ENCODE measurements around the gene RAD51B. TPM values are rescaled to one million over a fixed set of nuclear protein-coding genes. Genes with fewer than 3 reads are reported as not detected.

The RAD51B gene
- total RNA-seq, 6 donors from 2014 or later = 10.6 to 63.9 (median 18.4) TPM

DNA sequence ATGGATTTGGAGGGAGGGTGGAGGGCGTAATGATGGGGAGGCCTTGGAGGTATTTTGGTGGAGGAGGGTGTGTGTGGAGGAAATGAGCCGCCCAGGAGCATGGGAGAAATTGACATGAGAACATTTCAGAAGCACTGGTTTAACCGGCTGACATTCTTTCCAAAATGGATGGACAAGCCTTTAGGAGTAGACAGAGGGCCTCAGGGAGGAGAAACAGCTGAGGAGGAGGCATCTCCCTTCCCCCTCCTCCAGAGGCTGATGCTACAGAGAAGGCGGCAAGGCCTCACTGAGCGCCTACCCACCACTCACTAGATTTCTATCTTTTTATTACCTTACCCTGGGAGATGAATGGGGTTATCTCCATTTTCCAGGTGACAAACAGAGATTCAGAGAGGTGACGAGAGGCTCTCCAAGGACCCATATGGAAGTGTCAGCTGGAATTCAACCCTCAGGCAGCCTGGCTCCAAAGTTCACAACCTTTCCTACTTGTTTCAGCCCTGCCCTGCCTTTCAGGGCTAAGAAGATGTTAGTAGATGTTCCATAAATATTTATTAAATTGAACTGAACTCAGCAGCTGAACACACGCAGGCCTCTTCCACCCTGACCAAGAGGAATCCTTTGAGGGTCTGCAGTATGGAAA, 683.7 kb downstream of the RAD51B start:
- no peaks in the 10 kb centered on the region for H3K9me3 ChIP-seq
- H3K4me3 ChIP-seq = no peak overlapping the region
- 83 to 92% methylated on average over 7 of the region's 7 CpGs for WGBS, 2 donors
- peaks cover 20 to 38% (median 30%) of the 10 kb centered on the region in 4 donors for H3K4me1 ChIP-seq
- no peaks in the 10 kb centered on the region for H3K36me3 ChIP-seq
- TF ChIP-seq EP300 (IDR thresholded peaks at IDR 0.05) (no peak), POLR2A (IDR thresholded peaks at IDR 0.05) (no peak)
- TF ChIP-seq, protein P1, sequence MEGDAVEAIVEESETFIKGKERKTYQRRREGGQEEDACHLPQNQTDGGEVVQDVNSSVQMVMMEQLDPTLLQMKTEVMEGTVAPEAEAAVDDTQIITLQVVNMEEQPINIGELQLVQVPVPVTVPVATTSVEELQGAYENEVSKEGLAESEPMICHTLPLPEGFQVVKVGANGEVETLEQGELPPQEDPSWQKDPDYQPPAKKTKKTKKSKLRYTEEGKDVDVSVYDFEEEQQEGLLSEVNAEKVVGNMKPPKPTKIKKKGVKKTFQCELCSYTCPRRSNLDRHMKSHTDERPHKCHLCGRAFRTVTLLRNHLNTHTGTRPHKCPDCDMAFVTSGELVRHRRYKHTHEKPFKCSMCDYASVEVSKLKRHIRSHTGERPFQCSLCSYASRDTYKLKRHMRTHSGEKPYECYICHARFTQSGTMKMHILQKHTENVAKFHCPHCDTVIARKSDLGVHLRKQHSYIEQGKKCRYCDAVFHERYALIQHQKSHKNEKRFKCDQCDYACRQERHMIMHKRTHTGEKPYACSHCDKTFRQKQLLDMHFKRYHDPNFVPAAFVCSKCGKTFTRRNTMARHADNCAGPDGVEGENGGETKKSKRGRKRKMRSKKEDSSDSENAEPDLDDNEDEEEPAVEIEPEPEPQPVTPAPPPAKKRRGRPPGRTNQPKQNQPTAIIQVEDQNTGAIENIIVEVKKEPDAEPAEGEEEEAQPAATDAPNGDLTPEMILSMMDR (IDR thresholded peaks at IDR 0.05) = no peak
- ATAC-seq (ENCODE audit: low FRiP score in 2 of 2) (no peak), DNase-seq (no peak)
- H3K27ac ChIP-seq = no peak overlapping the region
- no peaks in the 10 kb centered on the region for H3K27me3 ChIP-seq

DNA sequence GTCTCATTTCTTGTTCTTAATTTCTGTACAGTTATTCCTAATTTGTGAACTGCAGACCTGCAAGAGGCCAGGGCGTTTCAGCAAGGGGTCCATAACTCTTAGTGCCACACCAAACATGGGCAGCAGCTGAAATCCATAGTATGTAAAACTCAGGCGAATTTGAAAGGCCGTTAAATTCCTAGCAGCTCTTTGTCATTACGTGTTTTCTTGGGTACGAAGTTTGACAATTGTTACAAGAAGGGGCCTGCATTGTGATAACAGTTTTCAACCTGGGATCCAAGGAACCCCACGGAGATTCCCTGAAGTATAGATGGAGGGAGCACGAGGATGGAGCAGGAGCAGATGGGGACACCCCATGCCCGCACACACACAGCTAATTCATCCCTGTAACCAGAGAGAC, 685.3 kb downstream of the RAD51B start:
- no peaks in the 10 kb centered on the region for H3K9me3 ChIP-seq
- TF ChIP-seq EP300 (IDR thresholded peaks at IDR 0.05) (no peak), POLR2AphosphoS5 (IDR thresholded peaks at IDR 0.05) (no peak), POLR2A (IDR thresholded peaks at IDR 0.05) (no peak)
- TF ChIP-seq, protein P1 (IDR thresholded peaks at IDR 0.05) = no peak
- WGBS, 2 donors = 88 to 98% methylated on average over 8 of the region's 8 CpGs
- H3K27me3 ChIP-seq = no peaks in the 10 kb centered on the region
- no peak overlapping the region for H3K4me3 ChIP-seq
- ATAC-seq (ENCODE audit: low FRiP score in 2 of 2) = no peak
- H3K36me3 ChIP-seq = no peaks in the 10 kb centered on the region
- DNase-seq = no peak
- H3K27ac ChIP-seq = no peak overlapping the region
- peaks cover 20 to 49% (median 37%) of the 10 kb centered on the region in 4 donors for H3K4me1 ChIP-seq

GRCh38 chr14:68506021-68506644, 686.6 kb downstream of the RAD51B start:
- no peaks in the 10 kb centered on the region for H3K9me3 ChIP-seq
- H3K36me3 ChIP-seq = no peaks in the 10 kb centered on the region
- H3K27me3 ChIP-seq = no peaks in the 10 kb centered on the region
- no peak overlapping the region for H3K4me3 ChIP-seq
- WGBS, 2 donors = 38 to 51% methylated on average over 16 to 17 of the region's 17 CpGs
- peak in 1 of 2 donors; percentile 87 for DNase-seq
- peak in 1 of 2 donors; percentile 39 for ATAC-seq (ENCODE audit: low FRiP score in 2 of 2)
- TF ChIP-seq EP300 (IDR thresholded peaks at IDR 0.05) = no peak
- TF ChIP-seq POLR2A (IDR thresholded peaks at IDR 0.05) = no peak
- TF ChIP-seq, protein P1 (IDR thresholded peaks at IDR 0.05) = no peak
- TF ChIP-seq POLR2AphosphoS5 (IDR thresholded peaks at IDR 0.05) = no peak
- H3K27ac ChIP-seq = peak overlapping the region; percentile 19 to 77 (median 58)
- H3K4me1 ChIP-seq = peaks cover 22 to 56% (median 36%) of the 10 kb centered on the region in 4 donors

- peaks cover 22 to 49% (median 37%) of the 10 kb centered on the region in 4 donors for H3K4me1 ChIP-seq
- ATAC-seq (ENCODE audit: low FRiP score in 2 of 2) (peak; percentile 24 to 84), DNase-seq (peak in 1 of 2 donors; percentile 65)
- peak overlapping the region; percentile 44 to 77 (median 60) for H3K27ac ChIP-seq
- H3K4me3 ChIP-seq = no peak overlapping the region
- 57 to 58% methylated on average over 11 of the region's 11 CpGs for WGBS, 2 donors
- no peaks in the 10 kb centered on the region for H3K9me3 ChIP-seq
- no peaks in the 10 kb centered on the region for H3K27me3 ChIP-seq
- no peaks in the 10 kb centered on the region for H3K36me3 ChIP-seq
- TF ChIP-seq POLR2A (IDR thresholded peaks at IDR 0.05) = no peak
- peak in 1 of 2 donors; percentile 48 for TF ChIP-seq POLR2AphosphoS5 (IDR thresholded peaks at IDR 0.05)
- peak in 2 of 4 donors; percentile 36 to 75 for TF ChIP-seq EP300 (IDR thresholded peaks at IDR 0.05)
Measured at GRCh38 chr14:68506645-68507419, 687.3 kb downstream of the RAD51B start.

GRCh38 chr14:68507544-68508081, 688.0 kb downstream of the RAD51B start:
- no peak for TF ChIP-seq POLR2AphosphoS5 (IDR thresholded peaks at IDR 0.05)
- TF ChIP-seq POLR2A (IDR thresholded peaks at IDR 0.05) = no peak
- no peak for TF ChIP-seq EP300 (IDR thresholded peaks at IDR 0.05)
- TF ChIP-seq, protein P1 (IDR thresholded peaks at IDR 0.05) = no peak
- no peaks in the 10 kb centered on the region for H3K27me3 ChIP-seq
- no peak overlapping the region for H3K4me3 ChIP-seq
- DNase-seq (peak in 1 of 2 donors; percentile 49), ATAC-seq (ENCODE audit: low FRiP score in 2 of 2) (peak in 1 of 2 donors; percentile 8)
- H3K27ac ChIP-seq = peak overlapping the region; percentile 44 to 77 (median 60)
- no peaks in the 10 kb centered on the region for H3K9me3 ChIP-seq
- no peaks in the 10 kb centered on the region for H3K36me3 ChIP-seq
- WGBS, 2 donors = 63 to 88% methylated on average over 5 to 10 of the region's 10 CpGs
- peaks cover 22 to 47% (median 36%) of the 10 kb centered on the region in 4 donors for H3K4me1 ChIP-seq

Measured in upper lobe of left lung (tissue), 6 donors.